Upper lobe of left lung (tissue), 6 donors: ENCODE results near the gene ADAMTSL2. TPM values are rescaled to one million over a fixed set of nuclear protein-coding genes. Genes with fewer than 3 reads are reported as not detected.

ENCODE experiments used
- ATAC-seq, 2 donors: fragments of 200-7000 bp; cut with Tn5 transposase; one replicate each; pipeline ENCODE4 v1.9.1; 2022; ENCODE audit warnings: mild to moderate bottlenecking in 2 of 2, moderate library complexity in 2 of 2; ENCODE audit not compliant: low FRiP score in 2 of 2
- DNase-seq, 2 donors: peaks; one replicate each; pipeline ENCODE4 v3.0.0-alpha.2; 2019 to 2020
- H3K27ac ChIP-seq, 4 donors: fragments of 200-600 bp; sonication (generic); one replicate each; pipeline ENCODE4 v1.5.1; 2016 to 2019
- H3K27me3 ChIP-seq, 4 donors: fragments of 200-600 bp; sonication (generic); one replicate each; pipeline ENCODE4 v1.5.1; 2017 to 2019
- H3K36me3 ChIP-seq, 4 donors: fragments of 200-600 bp; sonication (generic); one replicate each; pipeline ENCODE4 v1.5.1; 2016 to 2019
- H3K4me1 ChIP-seq, 4 donors: fragments of 200-600 bp; sonication (generic); one replicate each; pipeline ENCODE4 v1.5.1; 2018 to 2019
- H3K4me3 ChIP-seq, 4 donors: fragments of 200-600 bp; sonication (generic); one replicate each; pipeline ENCODE4 v1.5.1; 2017 to 2019; ENCODE audit warnings: mild to moderate bottlenecking in 2 of 4, moderate library complexity in 1 of 4
- H3K9me3 ChIP-seq, 4 donors: fragments of 200-600 bp; sonication (generic); one replicate each; pipeline ENCODE4 v1.5.1; 2018 to 2019
- CTCF ChIP-seq, 6 experiments: fragments of 450-650 bp in 4 of 6; fragments of 200-600 bp in 2 of 6; sonication (generic) in 2 of 6; IDR thresholded peaks; one replicate each; pipeline ENCODE4 v1.5.1; 2016 to 2019; ENCODE audit warnings: antibody characterized with exemption in 6 of 6
- EP300 ChIP-seq, 4 donors: sonication (generic); formaldehyde crosslinking; IDR thresholded peaks; one replicate each; pipeline ENCODE4 v1.5.1; 2017; ENCODE audit warnings: antibody characterized with exemption in 4 of 4, control low read depth in 2 of 4
- POLR2A ChIP-seq, 4 donors: fragments of 450-650 bp; IDR thresholded peaks; one replicate each; pipeline ENCODE4 v1.5.1; 2016 to 2017; ENCODE audit warnings: antibody characterized with exemption in 4 of 4, mild to moderate bottlenecking in 2 of 4
- POLR2AphosphoS5 ChIP-seq, 2 donors: sonication (generic); formaldehyde crosslinking; IDR thresholded peaks; one replicate each; pipeline ENCODE4 v1.5.1; 2017; ENCODE audit warnings: antibody characterized with exemption in 2 of 2
- whole genome bisulfite sequencing, 2 donors: methylation state at CpG; one replicate each; pipeline ENCODE4 v1.1.5; 2017 to 2018; 5-methylcytosine and 5-hydroxymethylcytosine counted together
- total RNA-seq, 6 donors: library from RNA; depleted of rRNA in 4 of 6; stranded (reverse); fragments of >200 nt in 4 of 6; gene quantifications; one replicate each; pipeline versions ENCODE4 v1.1.0 to v1.2.1, GENCODE V29; 2016 to 2021
- donor health status: DM: no; HTN: no; CAD: no; lungs with moderate emphysema.
- donor health status: DM: no; HTN: yes; CAD: no; lungs with severe emphysema.

The ADAMTSL2 gene
- total RNA-seq, 6 donors from 2014 or later: 1.4 to 34.8 (median 19.2) TPM

DNA sequence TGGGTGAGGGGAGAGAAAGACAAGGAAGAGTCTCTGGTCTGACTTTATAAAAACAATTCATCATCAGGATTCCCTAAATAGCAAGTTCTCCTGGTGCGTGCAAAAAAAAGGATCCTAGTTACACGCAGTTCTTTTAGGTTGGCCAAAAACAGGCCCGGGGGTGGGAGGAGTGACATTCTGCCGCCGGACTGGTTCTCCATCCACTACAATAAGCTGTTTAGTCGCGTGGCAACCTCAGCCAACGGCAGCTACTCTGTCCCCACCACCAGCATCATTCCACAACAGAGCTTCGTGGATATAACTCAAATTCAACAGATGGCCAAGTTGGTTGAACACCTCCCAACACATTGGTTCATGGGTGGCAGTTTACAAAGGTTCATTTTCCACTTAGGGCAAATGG is 77.5 kb downstream of the ADAMTSL2 start:
- Histone ChIP-seq H3K9me3 (no peaks in the 10 kb centered on the region), H3K4me1 (peaks cover 0 to 9% (median 0%) of the 10 kb centered on the region in 4 donors), H3K36me3 (no peaks in the 10 kb centered on the region), H3K4me3 (no peak overlapping the region), H3K27me3 (peaks cover 0 to 22% (median 11%) of the 10 kb centered on the region in 4 donors), H3K27ac (no peak overlapping the region)
- WGBS, 2 donors: 82 to 86% methylated on average over 9 of the region's 9 CpGs
- TF ChIP-seq CTCF (IDR thresholded peaks at IDR 0.05) (no peak), POLR2A (IDR thresholded peaks at IDR 0.05) (no peak), EP300 (IDR thresholded peaks at IDR 0.05) (no peak), POLR2AphosphoS5 (IDR thresholded peaks at IDR 0.05) (no peak)
- ATAC-seq (no peak), DNase-seq (no peak)

DNA sequence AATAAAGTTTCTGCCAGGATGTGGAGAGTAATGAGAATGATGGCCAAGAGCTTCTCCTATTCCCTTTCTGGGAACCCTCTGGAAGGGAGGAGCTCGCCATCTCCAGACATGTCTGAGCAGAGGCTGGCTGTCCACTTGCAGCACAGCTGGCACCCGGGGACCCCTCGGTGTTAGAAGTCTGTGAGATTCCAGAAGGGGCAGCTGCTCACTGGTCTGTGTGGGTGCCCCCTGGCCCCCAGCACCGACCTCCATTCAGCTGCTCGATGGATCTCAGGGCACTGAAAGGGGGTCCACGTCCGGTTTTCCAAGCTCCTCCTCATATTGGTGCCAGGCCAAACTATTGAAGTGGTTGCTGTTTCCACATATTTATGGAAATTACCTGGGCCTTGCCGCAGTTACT is 78.3 kb downstream of the ADAMTSL2 start:
- ATAC-seq (no peak), DNase-seq (no peak)
- H3K27ac ChIP-seq: no peak overlapping the region
- H3K4me1 ChIP-seq: peaks cover 0 to 9% (median 0%) of the 10 kb centered on the region in 4 donors
- H3K36me3 ChIP-seq: no peaks in the 10 kb centered on the region
- H3K4me3 ChIP-seq: no peak overlapping the region
- WGBS, 2 donors: 80 to 88% methylated on average over 7 to 8 of the region's 8 CpGs
- H3K9me3 ChIP-seq: no peaks in the 10 kb centered on the region
- H3K27me3 ChIP-seq: peaks cover 0 to 22% (median 10%) of the 10 kb centered on the region in 4 donors
- TF ChIP-seq CTCF (IDR thresholded peaks at IDR 0.05) (no peak), POLR2AphosphoS5 (IDR thresholded peaks at IDR 0.05) (no peak), POLR2A (IDR thresholded peaks at IDR 0.05) (no peak)

- WGBS, 2 donors: 80 to 81% methylated on average over 16 of the region's 16 CpGs
- no peak for TF ChIP-seq POLR2AphosphoS5 (IDR thresholded peaks at IDR 0.05)
- no peak for TF ChIP-seq POLR2A (IDR thresholded peaks at IDR 0.05)
- TF ChIP-seq CTCF (IDR thresholded peaks at IDR 0.05): no peak
- no peak for TF ChIP-seq EP300 (IDR thresholded peaks at IDR 0.05)
These were observed 78.9 kb downstream of the ADAMTSL2 start for GRCh38 chr9:133613432-133613831.

GRCh38 chr9:133614056-133614455 is 79.6 kb downstream of the ADAMTSL2 start:
- ATAC-seq: no peak
- peaks cover 0 to 14% (median 4%) of the 10 kb centered on the region in 4 donors for H3K27me3 ChIP-seq

More at GRCh38 chr9:133613432-133613831, 78.9 kb downstream of the ADAMTSL2 start:
- DNase-seq (no peak), ATAC-seq (no peak)
- no peak overlapping the region for H3K27ac ChIP-seq
- no peaks in the 10 kb centered on the region for H3K9me3 ChIP-seq
- peaks cover 0 to 9% (median 0%) of the 10 kb centered on the region in 4 donors for H3K4me1 ChIP-seq
- H3K4me3 ChIP-seq: no peak overlapping the region
- H3K36me3 ChIP-seq: no peaks in the 10 kb centered on the region
- H3K27me3 ChIP-seq: peaks cover 0 to 20% (median 7%) of the 10 kb centered on the region in 4 donors

More at GRCh38 chr9:133614056-133614455, 79.6 kb downstream of the ADAMTSL2 start:
- TF ChIP-seq POLR2A (IDR thresholded peaks at IDR 0.05) (no peak), EP300 (IDR thresholded peaks at IDR 0.05) (no peak), CTCF (IDR thresholded peaks at IDR 0.05) (no peak), POLR2AphosphoS5 (IDR thresholded peaks at IDR 0.05) (no peak)
- 68% methylated on average over 10 of the region's 10 CpGs for WGBS, 2 donors
- Histone ChIP-seq H3K27ac (no peak overlapping the region), H3K9me3 (no peaks in the 10 kb centered on the region), H3K36me3 (no peaks in the 10 kb centered on the region), H3K4me1 (peaks cover 0 to 4% (median 0%) of the 10 kb centered on the region in 4 donors), H3K4me3 (no peak overlapping the region)
- no peak for DNase-seq
